Activated CD8-positive, alpha-beta T cell treated with anti-CD3 and anti-CD28 coated beads for 36 hours (primary cell): Measurements from ENCODE around the gene BRF1. TPM values are rescaled to one million over a fixed set of nuclear protein-coding genes. Genes with fewer than 3 reads are reported as not detected.
A peak's percentile ranks its signal among the peaks of the same experiment; 100 is the strongest.

Source experiments
- ATAC-seq: fragments of 200-7000 bp; cut with Tn5 transposase; one replicate; pipeline ENCODE4 v1.10.0; 2021; ENCODE audit warnings: mild to moderate bottlenecking, moderate library complexity
- CTCF ChIA-PET: fragments of 350-600 bp; sonication (Branson Sonifier 250); formaldehyde crosslinking; loops from one replicate; lab custom pipeline; 2021; ENCODE audit warnings: antibody characterized with exemption; lab: Charles Lee
- POLR2A ChIA-PET: fragments of 350-600 bp; sonication (Branson Sonifier 250); formaldehyde crosslinking; loops from one replicate; lab custom pipeline; 2021; ENCODE audit warnings: antibody characterized with exemption; lab: Charles Lee
- DNase-seq: peaks from one replicate; pipeline ENCODE4 v3.0.0-alpha.2; 2020
- H3K27ac Mint-ChIP-seq: one replicate; pipeline ENCODE4 v1.8.0; 2021; ENCODE audit warnings: mild to moderate bottlenecking, mixed read lengths
- H3K27me3 Mint-ChIP-seq: one replicate; pipeline ENCODE4 v1.8.0; 2021; ENCODE audit warnings: mixed read lengths
- H3K36me3 Mint-ChIP-seq: one replicate; pipeline ENCODE4 v1.8.0; 2021; ENCODE audit warnings: low read depth, mixed read lengths
- H3K4me1 Mint-ChIP-seq: one replicate; pipeline ENCODE4 v1.8.0; 2021; ENCODE audit warnings: low read depth, mixed read lengths
- H3K4me3 Mint-ChIP-seq: one replicate; pipeline ENCODE4 v1.8.0; 2021; ENCODE audit warnings: mild to moderate bottlenecking, moderate library complexity, mixed read lengths
- H3K9me3 Mint-ChIP-seq: one replicate; pipeline ENCODE4 v1.8.0; 2021; ENCODE audit warnings: mixed read lengths
- intact Hi-C: fragments of 100-400 bp; cut with micrococcal nuclease; formaldehyde crosslinking; loops from one replicate; pipeline ENCODE4 v1.10.0; 2022
- total RNA-seq, 2 experiments: library from RNA; stranded (reverse); gene quantifications; one replicate each; pipeline ENCODE4 v1.2.3, GENCODE V29; 2021
- TF ChIP-seq, protein P1 (sequence below): fragments of 200-600 bp; IDR thresholded peaks from one replicate; pipeline ENCODE4 v1.8.0; 2022; ENCODE audit warnings: antibody characterized with exemption, mild to moderate bottlenecking

BRF1 gene
- 10 to 100 TPM; 25.3 to 26.6 TPM for total RNA-seq

DNA sequence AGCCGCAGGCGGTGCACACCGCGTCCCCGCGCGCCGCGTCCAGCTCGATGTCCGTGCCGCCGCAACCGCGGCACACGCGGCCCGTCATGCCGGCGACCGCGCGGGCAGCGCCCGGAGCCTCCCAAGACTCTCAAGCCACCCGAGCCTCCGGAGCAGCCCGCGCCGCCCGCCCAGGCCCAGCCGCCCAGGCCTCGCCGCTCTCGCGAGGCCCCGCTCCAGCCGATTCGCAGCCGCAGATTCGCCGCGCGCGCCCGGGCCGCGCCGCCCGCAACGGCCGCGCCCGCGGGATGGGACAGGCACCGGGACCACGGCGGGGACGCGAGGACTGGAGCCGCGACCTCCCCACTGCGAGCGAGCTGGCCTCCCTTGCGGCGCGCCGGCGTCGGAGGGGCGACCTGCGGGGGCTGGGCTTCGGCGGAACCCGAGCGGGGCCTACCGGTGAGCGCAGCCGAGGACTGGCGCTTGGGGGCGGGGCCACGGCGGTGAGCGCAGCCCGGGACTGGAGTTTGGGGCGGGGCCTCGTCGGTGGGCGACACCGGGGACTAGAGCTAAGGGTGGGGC, at the start of gene BRF1:
BRF1 (minus strand) TSS at position 460 of the 561 bp plus-strand sequence; CDS start at position 88, 372 bp downstream.
- Mint-ChIP-seq H3K4me1 (peaks cover 29% of the 10 kb centered on the region), H3K4me3 (peak within 1 kb of the TSS; percentile 85), H3K27ac (peak within 1 kb of the TSS; percentile 93), H3K27me3 (no peaks in the 10 kb centered on the region), H3K9me3 (no peaks in the 10 kb centered on the region), H3K36me3 (peaks cover 8% of the 10 kb centered on the region)
- ATAC-seq (peak; percentile 91), DNase-seq (peak; percentile 97)
- TF ChIP-seq, protein P1, sequence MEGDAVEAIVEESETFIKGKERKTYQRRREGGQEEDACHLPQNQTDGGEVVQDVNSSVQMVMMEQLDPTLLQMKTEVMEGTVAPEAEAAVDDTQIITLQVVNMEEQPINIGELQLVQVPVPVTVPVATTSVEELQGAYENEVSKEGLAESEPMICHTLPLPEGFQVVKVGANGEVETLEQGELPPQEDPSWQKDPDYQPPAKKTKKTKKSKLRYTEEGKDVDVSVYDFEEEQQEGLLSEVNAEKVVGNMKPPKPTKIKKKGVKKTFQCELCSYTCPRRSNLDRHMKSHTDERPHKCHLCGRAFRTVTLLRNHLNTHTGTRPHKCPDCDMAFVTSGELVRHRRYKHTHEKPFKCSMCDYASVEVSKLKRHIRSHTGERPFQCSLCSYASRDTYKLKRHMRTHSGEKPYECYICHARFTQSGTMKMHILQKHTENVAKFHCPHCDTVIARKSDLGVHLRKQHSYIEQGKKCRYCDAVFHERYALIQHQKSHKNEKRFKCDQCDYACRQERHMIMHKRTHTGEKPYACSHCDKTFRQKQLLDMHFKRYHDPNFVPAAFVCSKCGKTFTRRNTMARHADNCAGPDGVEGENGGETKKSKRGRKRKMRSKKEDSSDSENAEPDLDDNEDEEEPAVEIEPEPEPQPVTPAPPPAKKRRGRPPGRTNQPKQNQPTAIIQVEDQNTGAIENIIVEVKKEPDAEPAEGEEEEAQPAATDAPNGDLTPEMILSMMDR, result no peak
- intact Hi-C loops, result no loop called here
- CTCF ChIA-PET, result interaction anchor here (0.9 to 2.2 kb wide), 7 partner anchors 10 to 210 kb away, joined by 3 to 11 read pairs (median 5); partner anchors contain the start of gene PACS2
- POLR2A ChIA-PET, result interaction anchor here (0.8 to 1.5 kb wide), 7 partner anchors 8 to 230 kb away, joined by 3 to 10 read pairs (median 4); partner anchors contain the start of genes BTBD6 and PACS2

DNA sequence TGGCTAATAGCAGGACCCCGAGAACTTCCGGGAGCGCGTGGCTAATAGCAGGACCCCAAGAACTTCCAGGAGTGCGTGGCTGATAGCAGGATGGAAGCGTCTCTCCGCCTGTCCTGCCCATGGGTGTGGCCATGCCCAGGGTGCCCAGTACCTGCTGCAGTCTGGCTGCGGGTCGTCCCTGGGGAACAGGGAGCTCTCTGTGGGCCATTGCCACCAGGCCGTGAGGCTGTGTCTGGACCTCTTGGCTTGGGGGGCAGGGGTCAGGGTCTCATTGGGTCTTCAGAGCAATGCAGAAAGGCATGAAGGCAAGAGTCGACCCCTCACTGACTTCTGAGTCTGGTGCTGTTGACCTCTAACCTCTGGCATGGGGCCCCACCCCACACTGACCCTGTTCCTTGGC, 49.2 kb upstream of the BRF1 start:
- H3K9me3 Mint-ChIP-seq, result peaks cover 4% of the 10 kb centered on the region
- ChIA-PET POLR2A (no interaction called here), CTCF (no interaction called here)
- H3K27me3 Mint-ChIP-seq, result no peaks in the 10 kb centered on the region
- intact Hi-C loops, result loop anchor here (5.0 kb wide), 2 partner anchors 148 to 258 kb away; no protein-coding TSS in a partner anchor
- no peak overlapping the region for H3K4me3 Mint-ChIP-seq
- H3K36me3 Mint-ChIP-seq, result no peaks in the 10 kb centered on the region
- ATAC-seq (no peak), DNase-seq (no peak)
- H3K27ac Mint-ChIP-seq, result no peak overlapping the region
- H3K4me1 Mint-ChIP-seq, result peaks cover 2% of the 10 kb centered on the region
- TF ChIP-seq, protein P1, result no peak

GRCh38 chr14:105348945-105349699, 48.3 kb upstream of the BRF1 start:
- ATAC-seq (no peak), DNase-seq (no peak)
- Mint-ChIP-seq H3K27me3 (no peaks in the 10 kb centered on the region), H3K27ac (no peak overlapping the region), H3K36me3 (no peaks in the 10 kb centered on the region), H3K9me3 (peaks cover 4% of the 10 kb centered on the region), H3K4me3 (no peak overlapping the region), H3K4me1 (peaks cover 2% of the 10 kb centered on the region)
- ChIA-PET POLR2A (no interaction called here), CTCF (no interaction called here)
- TF ChIP-seq, protein P1, result no peak
- intact Hi-C loops, result no loop called here

DNA sequence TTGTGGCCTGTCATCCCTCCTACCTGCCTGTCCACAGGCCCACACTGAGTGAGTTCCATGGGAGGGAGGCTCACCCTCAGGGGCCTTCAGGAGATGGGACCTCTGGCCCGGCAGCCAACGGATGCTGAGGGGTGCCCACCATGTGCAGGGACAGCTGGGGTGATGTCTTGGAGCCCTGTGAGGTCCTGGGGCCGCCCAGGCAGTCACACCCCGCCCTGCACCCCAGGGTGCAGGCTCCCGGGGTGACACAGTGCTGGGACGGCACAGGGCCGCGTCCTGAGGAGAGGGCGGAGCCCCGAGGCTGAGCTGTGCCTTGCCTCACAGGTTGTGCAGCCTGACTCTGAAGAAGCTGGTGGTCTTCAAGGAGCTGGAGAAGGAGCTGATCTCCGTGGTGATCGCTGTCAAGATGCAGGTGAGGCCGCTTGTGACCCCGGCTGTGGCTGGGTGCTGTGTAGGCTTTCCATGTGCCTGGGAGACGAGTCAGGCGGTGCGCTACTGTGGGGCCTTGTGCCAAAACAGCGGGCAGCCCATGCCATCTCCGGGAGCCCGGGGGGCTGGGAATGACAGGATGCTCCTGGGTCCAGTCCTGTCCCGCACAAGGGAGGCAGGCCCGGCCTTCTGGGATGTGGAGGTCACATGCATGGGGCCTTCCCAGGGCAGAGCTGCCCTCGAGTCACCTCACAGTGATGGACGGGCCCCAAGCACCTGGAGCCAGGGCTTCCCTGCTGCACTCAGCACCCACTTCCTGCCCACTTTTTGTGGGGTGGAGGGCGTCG, 47.6 kb upstream of the BRF1 start:
- CTCF ChIA-PET, result no interaction called here
- DNase-seq (no peak), ATAC-seq (no peak)
- TF ChIP-seq, protein P1, result no peak
- no peaks in the 10 kb centered on the region for H3K36me3 Mint-ChIP-seq
- H3K4me1 Mint-ChIP-seq, result peaks cover 2% of the 10 kb centered on the region
- POLR2A ChIA-PET, result no interaction called here
- H3K4me3 Mint-ChIP-seq, result no peak overlapping the region
- H3K9me3 Mint-ChIP-seq, result peaks cover 4% of the 10 kb centered on the region
- H3K27me3 Mint-ChIP-seq, result no peaks in the 10 kb centered on the region
- intact Hi-C loops, result no loop called here
- no peak overlapping the region for H3K27ac Mint-ChIP-seq
